Body of pancreas (tissue), 4 donors: ENCODE results near the gene CLN3.

Experiments
- POLR2A ChIP-seq, 3 donors: fragments of 450-650 bp; IDR thresholded peaks; one replicate each; pipeline ENCODE4 v1.6.1; 2016; ENCODE audit warnings: antibody characterized with exemption in 3 of 3, mild to moderate bottlenecking in 2 of 3
- TF ChIP-seq, protein P1 (sequence below), 7 experiments: fragments of 450-650 bp in 4 of 7; fragments of 200-600 bp in 3 of 7; sonication (generic) in 3 of 7; IDR thresholded peaks; one replicate each; pipeline ENCODE4 v1.5.1; 2016 to 2019; ENCODE audit warnings: antibody characterized with exemption in 7 of 7

DNA sequence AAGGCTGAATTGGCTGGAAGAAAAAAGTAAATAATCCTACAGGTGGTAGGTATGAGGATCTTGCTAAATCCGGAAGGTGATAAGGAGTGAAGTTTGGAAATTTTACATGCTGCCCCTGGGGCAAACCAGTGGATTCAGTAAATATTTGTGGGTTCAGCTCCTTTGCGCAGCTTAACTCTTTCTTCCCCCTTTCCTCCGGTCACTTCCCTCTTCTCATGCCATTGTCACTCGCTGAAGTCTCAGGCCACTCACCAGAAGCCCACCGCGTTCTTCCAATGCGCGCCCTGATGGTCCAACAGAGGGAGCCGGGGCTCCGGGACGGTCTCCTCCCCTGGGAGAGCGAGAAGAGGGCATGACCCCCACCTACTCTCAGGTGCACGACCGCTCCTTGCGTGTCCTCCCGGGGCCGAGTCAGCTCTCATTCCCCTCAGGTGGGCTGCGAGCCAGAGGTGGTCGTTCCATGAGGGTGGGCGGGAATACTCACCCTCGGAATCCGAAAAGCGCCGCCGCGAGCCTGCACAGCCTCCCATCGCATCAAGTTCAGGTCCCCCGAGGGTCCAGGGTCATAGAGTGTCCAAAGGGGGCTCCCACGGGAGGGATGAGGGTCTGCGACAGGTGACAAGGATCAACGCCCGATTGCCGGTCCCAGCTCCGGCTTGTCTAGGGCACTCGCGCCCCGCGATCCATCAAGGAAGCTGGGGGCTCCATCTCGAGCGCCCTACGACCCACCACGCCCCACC is 474 bp downstream of the CLN3 start:
- TF ChIP-seq, protein P1, sequence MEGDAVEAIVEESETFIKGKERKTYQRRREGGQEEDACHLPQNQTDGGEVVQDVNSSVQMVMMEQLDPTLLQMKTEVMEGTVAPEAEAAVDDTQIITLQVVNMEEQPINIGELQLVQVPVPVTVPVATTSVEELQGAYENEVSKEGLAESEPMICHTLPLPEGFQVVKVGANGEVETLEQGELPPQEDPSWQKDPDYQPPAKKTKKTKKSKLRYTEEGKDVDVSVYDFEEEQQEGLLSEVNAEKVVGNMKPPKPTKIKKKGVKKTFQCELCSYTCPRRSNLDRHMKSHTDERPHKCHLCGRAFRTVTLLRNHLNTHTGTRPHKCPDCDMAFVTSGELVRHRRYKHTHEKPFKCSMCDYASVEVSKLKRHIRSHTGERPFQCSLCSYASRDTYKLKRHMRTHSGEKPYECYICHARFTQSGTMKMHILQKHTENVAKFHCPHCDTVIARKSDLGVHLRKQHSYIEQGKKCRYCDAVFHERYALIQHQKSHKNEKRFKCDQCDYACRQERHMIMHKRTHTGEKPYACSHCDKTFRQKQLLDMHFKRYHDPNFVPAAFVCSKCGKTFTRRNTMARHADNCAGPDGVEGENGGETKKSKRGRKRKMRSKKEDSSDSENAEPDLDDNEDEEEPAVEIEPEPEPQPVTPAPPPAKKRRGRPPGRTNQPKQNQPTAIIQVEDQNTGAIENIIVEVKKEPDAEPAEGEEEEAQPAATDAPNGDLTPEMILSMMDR (IDR thresholded peaks at IDR 0.05) = peak in 4 of 7 experiments; percentile 34 to 55 (median 51)
- TF ChIP-seq POLR2A (IDR thresholded peaks at IDR 0.05) = peak in 1 of 3 donors; percentile 25
